Panc1 (cell line): ENCODE results near the gene DIP2C. TPM values are rescaled to one million over a fixed set of nuclear protein-coding genes. Genes with fewer than 3 reads are reported as not detected.
A peak's percentile ranks its signal among the peaks of the same experiment; 100 is the strongest.

Experiments
- ATAC-seq: fragments of 200-7000 bp; cut with Tn5 transposase; 2 replicates; pipeline ENCODE4 v1.9.1; 2020; ENCODE audit warnings: mild to moderate bottlenecking, moderate library complexity
- BruUV-seq: library from RNA; stranded (reverse); fragments of 400-500 nt; replicated peaks from 2 replicates; lab custom pipeline; 2021; lab: Mats Ljungman, UMichigan
- CTCF ChIA-PET: fragments of 300-600 bp; sonication (Branson Sonifier 250); formaldehyde crosslinking; loops from one replicate; lab custom pipeline; 2022; ENCODE audit warnings: antibody characterized with exemption; lab: Charles Lee
- POLR2A ChIA-PET: fragments of 300-600 bp; sonication (Branson Sonifier 250); formaldehyde crosslinking; loops from one replicate; lab custom pipeline; 2022; ENCODE audit warnings: antibody characterized with exemption; lab: Charles Lee
- DNase-seq: peaks from one replicate; pipeline ENCODE4 v3.0.0-alpha.2; 2010; ENCODE audit warnings: low read depth, low spot score
- H3K27ac ChIP-seq: 2 replicates; pipeline ENCODE4 v1.5.1; 2011; ENCODE audit warnings: mild to moderate bottlenecking, low read length, inconsistent platforms
- H3K27me3 ChIP-seq: fragments of 200-500 bp; sonication (Bioruptor generic); 2 replicates; pipeline ENCODE4 v1.6.0; 2014; ENCODE audit warnings: low read length, inconsistent platforms; ENCODE audit not compliant: control insufficient read depth, insufficient read depth
- H3K36me3 ChIP-seq: fragments of 200-500 bp; sonication (Bioruptor generic); 2 replicates; pipeline ENCODE4 v1.5.1; 2014; ENCODE audit warnings: inconsistent platforms, mild to moderate bottlenecking, low read length, moderate library complexity; ENCODE audit not compliant: control insufficient read depth, insufficient read depth
- H3K4me1 ChIP-seq: 2 replicates; pipeline ENCODE4 v1.5.1; 2011; ENCODE audit warnings: inconsistent platforms, mild to moderate bottlenecking, low read length, moderate library complexity; ENCODE audit not compliant: control insufficient read depth, insufficient read depth
- H3K4me3 ChIP-seq, 2 experiments: 2 replicates each; pipeline ENCODE4 v1.5.1; 2011 to 2012; ENCODE audit warnings: low read depth in 2 of 2, low read length in 2 of 2, mild to moderate bottlenecking in 2 of 2, inconsistent platforms in 1 of 2, moderate library complexity in 1 of 2
- H3K9me3 ChIP-seq: fragments of 200-500 bp; sonication (Bioruptor generic); 2 replicates; pipeline ENCODE4 v1.5.1; 2014; ENCODE audit warnings: low read depth, mild to moderate bottlenecking, inconsistent platforms, low read length, moderate library complexity; ENCODE audit not compliant: control insufficient read depth, insufficient read depth
- CTCF ChIP-seq: fragments of 450-650 bp; IDR thresholded peaks from 2 replicates; pipeline ENCODE4 v1.5.1; 2017; ENCODE audit warnings: mild to moderate bottlenecking
- POLR2AphosphoS5 ChIP-seq: IDR thresholded peaks from 2 replicates; pipeline ENCODE4 v1.6.1; 2012; ENCODE audit warnings: mild to moderate bottlenecking, low read depth, low read length, moderate library complexity
- SIN3A ChIP-seq: IDR thresholded peaks from 2 replicates; pipeline ENCODE4 v1.6.1; 2012; ENCODE audit warnings: low read depth, mild to moderate bottlenecking, low read length, moderate library complexity, borderline replicate concordance; ENCODE audit not compliant: insufficient read depth
- TCF7L2 ChIP-seq: IDR thresholded peaks from 2 replicates; pipeline ENCODE4 v1.6.1; 2011; ENCODE audit warnings: mild to moderate bottlenecking, low read depth, low read length, inconsistent platforms
- in situ Hi-C: cut with HindIII; loops from 2 replicates; pipeline ENCODE4 v1.10.0; 2016; ENCODE audit warnings: low sequenced_read_pairs, low pct_unique_long_range_greater_than_20kb
- intact Hi-C: fragments of 100-400 bp; cut with micrococcal nuclease; formaldehyde crosslinking; loops from one replicate; pipeline ENCODE4 v1.10.0; 2022; ENCODE audit not compliant: unreplicated experiment
- total RNA-seq: library from RNA; stranded (reverse); gene quantifications from one replicate; pipeline ENCODE4 v1.2.1, GENCODE V29; 2021; ENCODE audit not compliant: unreplicated experiment
- TF ChIP-seq, protein P1 (sequence below), 2 experiments: IDR thresholded peaks; 2 replicates each; pipeline ENCODE4 v1.6.1; 2011 to 2012; ENCODE audit warnings: low read depth in 2 of 2, control low read depth in 1 of 2, low read length in 1 of 2, mild to moderate bottlenecking in 1 of 2, moderate library complexity in 1 of 2; ENCODE audit not compliant: insufficient read depth in 1 of 2

Gene DIP2C
- total RNA-seq, 1 experiment from 2014 or later, result 13.2 TPM

GRCh38 chr10:543862-544822 is 145.3 kb downstream of the DIP2C start:
- intact Hi-C loops (no loop called here), in situ Hi-C loops (no loop called here)

DNA sequence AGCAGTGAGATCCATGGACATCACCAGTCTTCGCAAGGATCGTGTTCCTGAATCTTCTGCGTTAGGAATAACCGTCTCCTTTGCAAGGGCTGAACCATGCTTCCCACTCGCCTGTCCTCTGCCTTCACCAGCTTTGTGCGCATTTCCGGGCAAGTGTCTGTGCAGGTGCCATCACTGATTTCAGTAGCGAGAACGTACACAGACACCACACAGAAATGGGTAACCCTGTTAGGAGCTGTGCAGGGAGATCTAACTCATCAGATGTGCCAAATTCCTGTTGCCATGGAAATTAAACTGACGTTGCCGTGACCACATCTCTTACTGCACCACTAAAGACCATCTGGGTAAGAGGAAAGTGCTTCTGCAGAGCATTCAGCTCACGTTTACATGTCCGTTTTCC is 146.3 kb downstream of the DIP2C start:
- in situ Hi-C loops, result no loop called here
- no peak overlapping the region for H3K4me3 ChIP-seq
- ATAC-seq (no peak), DNase-seq (no peak)
- no peaks in the 10 kb centered on the region for H3K27me3 ChIP-seq
- no peak overlapping the region for H3K27ac ChIP-seq
- CTCF ChIA-PET, result no interaction called here
- TF ChIP-seq, protein P1, sequence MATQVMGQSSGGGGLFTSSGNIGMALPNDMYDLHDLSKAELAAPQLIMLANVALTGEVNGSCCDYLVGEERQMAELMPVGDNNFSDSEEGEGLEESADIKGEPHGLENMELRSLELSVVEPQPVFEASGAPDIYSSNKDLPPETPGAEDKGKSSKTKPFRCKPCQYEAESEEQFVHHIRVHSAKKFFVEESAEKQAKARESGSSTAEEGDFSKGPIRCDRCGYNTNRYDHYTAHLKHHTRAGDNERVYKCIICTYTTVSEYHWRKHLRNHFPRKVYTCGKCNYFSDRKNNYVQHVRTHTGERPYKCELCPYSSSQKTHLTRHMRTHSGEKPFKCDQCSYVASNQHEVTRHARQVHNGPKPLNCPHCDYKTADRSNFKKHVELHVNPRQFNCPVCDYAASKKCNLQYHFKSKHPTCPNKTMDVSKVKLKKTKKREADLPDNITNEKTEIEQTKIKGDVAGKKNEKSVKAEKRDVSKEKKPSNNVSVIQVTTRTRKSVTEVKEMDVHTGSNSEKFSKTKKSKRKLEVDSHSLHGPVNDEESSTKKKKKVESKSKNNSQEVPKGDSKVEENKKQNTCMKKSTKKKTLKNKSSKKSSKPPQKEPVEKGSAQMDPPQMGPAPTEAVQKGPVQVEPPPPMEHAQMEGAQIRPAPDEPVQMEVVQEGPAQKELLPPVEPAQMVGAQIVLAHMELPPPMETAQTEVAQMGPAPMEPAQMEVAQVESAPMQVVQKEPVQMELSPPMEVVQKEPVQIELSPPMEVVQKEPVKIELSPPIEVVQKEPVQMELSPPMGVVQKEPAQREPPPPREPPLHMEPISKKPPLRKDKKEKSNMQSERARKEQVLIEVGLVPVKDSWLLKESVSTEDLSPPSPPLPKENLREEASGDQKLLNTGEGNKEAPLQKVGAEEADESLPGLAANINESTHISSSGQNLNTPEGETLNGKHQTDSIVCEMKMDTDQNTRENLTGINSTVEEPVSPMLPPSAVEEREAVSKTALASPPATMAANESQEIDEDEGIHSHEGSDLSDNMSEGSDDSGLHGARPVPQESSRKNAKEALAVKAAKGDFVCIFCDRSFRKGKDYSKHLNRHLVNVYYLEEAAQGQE (IDR thresholded peaks at IDR 0.05; ENCODE audit: insufficient read depth in 1 of 2, low read depth in 2 of 2, low read length in 1 of 2), result no peak
- TF ChIP-seq CTCF (no peak), POLR2AphosphoS5 (no peak), SIN3A (no peak), TCF7L2 (no peak)
- no peaks in the 10 kb centered on the region for H3K36me3 ChIP-seq
- POLR2A ChIA-PET, result no interaction called here
- intact Hi-C loops, result no loop called here
- H3K4me1 ChIP-seq, result no peaks in the 10 kb centered on the region
- no TSS peak for BruUV-seq
- H3K9me3 ChIP-seq, result no peaks in the 10 kb centered on the region

More at GRCh38 chr10:543862-544822, 145.3 kb downstream of the DIP2C start:
- ChIA-PET CTCF (no interaction called here), POLR2A (no interaction called here)
- Histone ChIP-seq H3K9me3 (no peaks in the 10 kb centered on the region), H3K27ac (no peak overlapping the region), H3K36me3 (no peaks in the 10 kb centered on the region), H3K27me3 (no peaks in the 10 kb centered on the region), H3K4me1 (no peaks in the 10 kb centered on the region), H3K4me3 (no peak overlapping the region)
- TSS peak; percentile 75 for BruUV-seq
- no peak for DNase-seq
- no peak for ATAC-seq
- TF ChIP-seq POLR2AphosphoS5, result no peak
- TF ChIP-seq, protein P1 (IDR thresholded peaks at IDR 0.05; ENCODE audit: insufficient read depth in 1 of 2, low read depth in 2 of 2, low read length in 1 of 2), result no peak
- no peak for TF ChIP-seq SIN3A
- no peak for TF ChIP-seq CTCF
